HepG2 (cell line): ENCODE results near the gene MAN2B2.

Source experiments
- ASH2L ChIP-seq: fragments of 300-600, 200-600 bp; sonication (generic); IDR thresholded peaks from 2 replicates; pipeline ENCODE4 v1.7.0; 2017; ENCODE audit warnings: low read depth, mild to moderate bottlenecking, moderate library complexity, mixed read lengths, low read length; ENCODE audit not compliant: insufficient read length
- CREB1 ChIP-seq, 2 experiments: fragments of 450-650 bp in 1 of 2; IDR thresholded peaks; 2 replicates each; pipeline ENCODE4 v1.6.1; 2016 to 2017; ENCODE audit warnings: control low read depth in 1 of 2, mild to moderate bottlenecking in 1 of 2, missing compliant biosample characterization in 1 of 2, missing genetic modification characterization in 1 of 2
- CTCF ChIP-seq: sonication (generic); formaldehyde crosslinking; IDR thresholded peaks from 2 replicates; pipeline ENCODE4 v1.5.0; 2020; ENCODE audit warnings: mild to moderate bottlenecking, missing genetic modification reagents, moderate library complexity
- FOXP1 ChIP-seq, 2 experiments: fragments of 450-650 bp in 1 of 2; IDR thresholded peaks; 2 replicates each; pipeline ENCODE4 v1.6.1; 2017 to 2018; ENCODE audit warnings: antibody characterized with exemption in 1 of 2
- HNF4G ChIP-seq, 2 experiments: sonication (generic) in 1 of 2; formaldehyde crosslinking in 1 of 2; IDR thresholded peaks; 2 replicates each; pipeline versions ENCODE4 v1.4.0 to v1.6.1; 2011 to 2020; ENCODE audit warnings: borderline replicate concordance in 2 of 2, low read depth in 2 of 2, mild to moderate bottlenecking in 2 of 2, low read length in 1 of 2, missing genetic modification reagents in 1 of 2, moderate library complexity in 1 of 2
- MAZ ChIP-seq, 2 experiments: sonication (generic) in 1 of 2; formaldehyde crosslinking in 1 of 2; IDR thresholded peaks; 2 replicates each; pipeline versions ENCODE4 v1.5.0 to v1.6.1; 2012 to 2020; ENCODE audit warnings: low read depth in 2 of 2, mild to moderate bottlenecking in 2 of 2, borderline replicate concordance in 1 of 2, improper control_type of control experiment in 1 of 2, low read length in 1 of 2, missing genetic modification reagents in 1 of 2, moderate library complexity in 1 of 2
- POLR2AphosphoS5 ChIP-seq: IDR thresholded peaks from 2 replicates; pipeline ENCODE4 v1.6.1; 2012; ENCODE audit warnings: low read depth, low read length
- RARG ChIP-seq: sonication (generic); formaldehyde crosslinking; IDR thresholded peaks from 2 replicates; pipeline ENCODE4 v1.4.0; 2020; ENCODE audit warnings: low read depth, mild to moderate bottlenecking, missing genetic modification reagents
- RBAK ChIP-seq: sonication (generic); formaldehyde crosslinking; IDR thresholded peaks from 2 replicates; pipeline ENCODE4 v1.5.1; 2020; ENCODE audit warnings: mild to moderate bottlenecking, missing genetic modification reagents
- TCF7 ChIP-seq: sonication (generic); IDR thresholded peaks from 2 replicates; pipeline ENCODE4 v1.6.1; 2016; ENCODE audit warnings: antibody characterized with exemption, low read depth
- U2AF1 ChIP-seq: fragments of 200-400 bp; formaldehyde crosslinking; optimal IDR thresholded peaks from 2 replicates; pipeline ENCODE3; 2017; ENCODE audit warnings: mild to moderate bottlenecking, low read depth, low read length
- ZBTB37 ChIP-seq: sonication (generic); formaldehyde crosslinking; IDR thresholded peaks from 2 replicates; pipeline ENCODE4 v1.4.0; 2020; ENCODE audit warnings: mild to moderate bottlenecking, missing genetic modification reagents
- ZFYVE20 ChIP-seq: sonication (generic); formaldehyde crosslinking; IDR thresholded peaks from 2 replicates; pipeline ENCODE4 v1.8.0; 2023; ENCODE audit warnings: low read depth, mild to moderate bottlenecking, moderate library complexity, missing genetic modification reagents, borderline replicate concordance
- ZNF276 ChIP-seq: sonication (generic); formaldehyde crosslinking; IDR thresholded peaks from 2 replicates; pipeline ENCODE4 v1.4.0; 2020; ENCODE audit warnings: mild to moderate bottlenecking, low read depth, missing genetic modification reagents

GRCh38 chr4:6639137-6639680 is 64.2 kb downstream of the MAN2B2 start:
- no peak for TF ChIP-seq RARG (CRISPR knock-in tag)
- TF ChIP-seq ASH2L = no peak
- TF ChIP-seq POLR2AphosphoS5 = no peak
- no peak for TF ChIP-seq U2AF1
- TF ChIP-seq MAZ (IDR thresholded peaks at IDR 0.05; ENCODE audit: borderline replicate concordance, low read depth, low read length) = no peak
- TF ChIP-seq MAZ (CRISPR knock-in tag; IDR thresholded peaks at IDR 0.05; ENCODE audit: low read depth) = no peak
- TF ChIP-seq TCF7 = no peak
- TF ChIP-seq FOXP1 (IDR thresholded peaks at IDR 0.05) = no peak
- TF ChIP-seq FOXP1 (CRISPR knock-in tag; IDR thresholded peaks at IDR 0.05) = no peak
- no peak for TF ChIP-seq RBAK
- TF ChIP-seq CREB1 (IDR thresholded peaks at IDR 0.05) = no peak
- TF ChIP-seq CREB1 (CRISPR knock-in tag; IDR thresholded peaks at IDR 0.05) = no peak
- TF ChIP-seq ZNF276 (CRISPR knock-in tag) = no peak
- no peak for TF ChIP-seq ZBTB37 (CRISPR knock-in tag)
- TF ChIP-seq CTCF = no peak
- TF ChIP-seq HNF4G (IDR thresholded peaks at IDR 0.05; ENCODE audit: borderline replicate concordance, low read depth, low read length) = no peak
- TF ChIP-seq HNF4G (CRISPR knock-in tag; IDR thresholded peaks at IDR 0.05; ENCODE audit: borderline replicate concordance, low read depth) = no peak
- no peak for TF ChIP-seq ZFYVE20 (CRISPR knock-in tag)
